IMR-90 (cell line): ENCODE measurements around the gene MPP7. TPM values are rescaled to one million over a fixed set of nuclear protein-coding genes. Genes with fewer than 3 reads are reported as not detected.

Experiments
- ATAC-seq: fragments of 200-7000 bp; cut with Tn5 transposase; 2 replicates; pipeline ENCODE4 v1.9.1; 2020; ENCODE audit warnings: low read depth, mild to moderate bottlenecking, moderate library complexity
- BruUV-seq: library from RNA; stranded (reverse); fragments of 400-500 nt; replicated peaks from 2 replicates; lab custom pipeline; 2021; lab: Mats Ljungman, UMichigan
- CTCF ChIA-PET: fragments of 300-600 bp; formaldehyde crosslinking; extraction: SDS; loops from one replicate; lab custom pipeline; 2021; ENCODE audit warnings: antibody characterized with exemption; lab: Yijun Ruan, JAX
- POLR2A ChIA-PET: fragments of 300-600 bp; sonication (Branson Sonifier 250); formaldehyde crosslinking; loops from one replicate; lab custom pipeline; 2022; ENCODE audit warnings: antibody characterized with exemption; ENCODE audit not compliant: unreplicated experiment; lab: Charles Lee
- DNase-seq: peaks from one replicate; pipeline ENCODE4 v3.0.0; 2013
- H2AFZ ChIP-seq: replicated peaks from 2 replicates; pipeline ENCODE3; 2013; ENCODE audit warnings: low read length, mild to moderate bottlenecking; ENCODE audit not compliant: poor library complexity
- H2AK5ac ChIP-seq: 2 replicates; pipeline ENCODE4 v1.6.1; 2013; ENCODE audit warnings: low read depth, low read length, inconsistent platforms
- H2AK9ac ChIP-seq: replicated peaks from 2 replicates; pipeline ENCODE3; 2013; ENCODE audit warnings: mild to moderate bottlenecking, low read depth, low read length, moderate library complexity; ENCODE audit not compliant: poor library complexity
- H2BK120ac ChIP-seq: 2 replicates; pipeline ENCODE4 v1.6.1; 2013; ENCODE audit warnings: low read depth, low read length, inconsistent platforms
- H2BK15ac ChIP-seq: 3 replicates; pipeline ENCODE4 v1.6.1; 2013; ENCODE audit warnings: low read depth, low read length, inconsistent platforms
- H2BK20ac ChIP-seq: 2 replicates; pipeline ENCODE4 v1.6.1; 2013; ENCODE audit warnings: low read depth, mild to moderate bottlenecking, inconsistent platforms, low read length, moderate library complexity
- H2BK5ac ChIP-seq: 2 replicates; pipeline ENCODE4 v1.6.1; 2013; ENCODE audit warnings: mild to moderate bottlenecking, low read depth, low read length, inconsistent platforms; ENCODE audit not compliant: poor library complexity, severe bottlenecking
- H3K14ac ChIP-seq: replicated peaks from 2 replicates; pipeline ENCODE4 v1.6.1; 2013; ENCODE audit warnings: low read depth, low read length, inconsistent platforms
- H3K18ac ChIP-seq: 2 replicates; pipeline ENCODE4 v1.6.1; 2013; ENCODE audit warnings: low read depth, low read length, control low read depth
- H3K23ac ChIP-seq: 2 replicates; pipeline ENCODE4 v1.6.1; 2013; ENCODE audit warnings: low read depth, low read length, inconsistent platforms
- H3K27ac ChIP-seq: 2 replicates; pipeline ENCODE4 v1.5.1; 2013; ENCODE audit warnings: mild to moderate bottlenecking, control low read depth, low read length; ENCODE audit not compliant: insufficient read depth
- H3K27me3 ChIP-seq: 2 replicates; pipeline ENCODE4 v1.6.1; 2013; ENCODE audit warnings: low read length; ENCODE audit not compliant: control insufficient read depth, insufficient read depth
- H3K36me3 ChIP-seq: 2 replicates; pipeline ENCODE4 v1.6.1; 2013; ENCODE audit warnings: low read length, mixed read lengths; ENCODE audit not compliant: control insufficient read depth, insufficient read depth
- H3K4ac ChIP-seq: 2 replicates; pipeline ENCODE4 v1.6.1; 2013; ENCODE audit warnings: low read depth, low read length, inconsistent platforms
- H3K4me1 ChIP-seq: 2 replicates; pipeline ENCODE4 v1.6.1; 2013; ENCODE audit warnings: low read length, mixed read lengths; ENCODE audit not compliant: control insufficient read depth, insufficient read depth
- H3K4me2 ChIP-seq: 2 replicates; pipeline ENCODE4 v1.6.1; 2013; ENCODE audit warnings: low read depth, mild to moderate bottlenecking, control low read depth, low read length, moderate library complexity
- H3K4me3 ChIP-seq: 2 replicates; pipeline ENCODE4 v1.5.1; 2013; ENCODE audit warnings: low read depth, mild to moderate bottlenecking, control low read depth, low read length, moderate library complexity; ENCODE audit not compliant: insufficient read depth
- H3K56ac ChIP-seq: 2 replicates; pipeline ENCODE4 v1.6.1; 2013; ENCODE audit warnings: low read length, inconsistent platforms; ENCODE audit not compliant: insufficient read depth; ENCODE audit errors: extremely low read depth
- H3K79me1 ChIP-seq, 2 experiments: 2 replicates each; pipeline ENCODE4 v1.6.1; 2013; ENCODE audit warnings: low read length in 2 of 2, inconsistent platforms in 1 of 2, low read depth in 1 of 2
- H3K9ac ChIP-seq: 2 replicates; pipeline ENCODE4 v1.6.1; 2013; ENCODE audit warnings: low read depth, low read length, control low read depth
- H3K9me1 ChIP-seq: 2 replicates; pipeline ENCODE4 v1.6.1; 2013; ENCODE audit warnings: low read length, inconsistent platforms; ENCODE audit not compliant: insufficient read depth
- H3K9me3 ChIP-seq: 2 replicates; pipeline ENCODE4 v1.6.1; 2013; ENCODE audit warnings: low read length; ENCODE audit not compliant: control insufficient read depth, insufficient read depth
- H4K20me1 ChIP-seq: 2 replicates; pipeline ENCODE4 v1.6.1; 2013; ENCODE audit warnings: low read length, inconsistent platforms; ENCODE audit not compliant: insufficient read depth
- H4K5ac ChIP-seq: 2 replicates; pipeline ENCODE4 v1.6.1; 2013; ENCODE audit warnings: mild to moderate bottlenecking, low read depth, low read length, control low read depth
- H4K8ac ChIP-seq, 2 experiments: 2 replicates each; pipeline ENCODE4 v1.6.1; 2013; ENCODE audit warnings: low read depth in 2 of 2, low read length in 2 of 2, control low read depth in 1 of 2, inconsistent platforms in 1 of 2
- H4K91ac ChIP-seq: 2 replicates; pipeline ENCODE4 v1.6.1; 2013; ENCODE audit warnings: low read depth, low read length, inconsistent platforms; ENCODE audit not compliant: insufficient read depth
- BHLHE40 ChIP-seq: fragments of 150-350 bp; IDR thresholded peaks from 2 replicates; pipeline ENCODE4 v1.6.1; 2016; ENCODE audit warnings: mild to moderate bottlenecking, low read depth, low read length
- CEBPB ChIP-seq: IDR thresholded peaks from 2 replicates; pipeline ENCODE4 v1.6.1; 2012; ENCODE audit warnings: low read depth, low read length, improper control_type of control experiment
- CHD1 ChIP-seq: IDR thresholded peaks from 2 replicates; pipeline ENCODE4 v1.6.1; 2012; ENCODE audit warnings: low read depth, low read length, improper control_type of control experiment
- CTCF ChIP-seq: conservative IDR thresholded peaks from 2 replicates; pipeline ENCODE4 v1.5.1; 2012; ENCODE audit warnings: mild to moderate bottlenecking, low read depth, low read length, improper control_type of control experiment
- FOS ChIP-seq: fragments of 150-350 bp; IDR thresholded peaks from 2 replicates; pipeline ENCODE4 v1.6.1; 2016; ENCODE audit warnings: low read depth, low read length
- MAFK ChIP-seq: IDR thresholded peaks from 2 replicates; pipeline ENCODE4 v1.6.1; 2012; ENCODE audit warnings: low read depth, low read length, improper control_type of control experiment
- MAZ ChIP-seq: IDR thresholded peaks from 2 replicates; pipeline ENCODE4 v1.6.1; 2012; ENCODE audit warnings: low read depth, mild to moderate bottlenecking, low read length, improper control_type of control experiment, moderate library complexity, borderline replicate concordance
- MXI1 ChIP-seq: IDR thresholded peaks from 2 replicates; pipeline ENCODE4 v1.6.1; 2012; ENCODE audit warnings: low read depth, mild to moderate bottlenecking, low read length, moderate library complexity, borderline replicate concordance
- NFE2L2 ChIP-seq: fragments of 150-350 bp; IDR thresholded peaks from 2 replicates; pipeline ENCODE4 v1.6.1; 2016; ENCODE audit warnings: low read depth, mild to moderate bottlenecking, low read length
- POLR2A ChIP-seq: IDR thresholded peaks from 2 replicates; pipeline ENCODE4 v1.6.1; 2012; ENCODE audit warnings: mild to moderate bottlenecking, low read depth, low read length
- RAD21 ChIP-seq: IDR thresholded peaks from 2 replicates; pipeline ENCODE4 v1.6.1; 2012; ENCODE audit warnings: low read length, improper control_type of control experiment
- RCOR1 ChIP-seq: IDR thresholded peaks from 2 replicates; pipeline ENCODE4 v1.6.1; 2012; ENCODE audit warnings: mild to moderate bottlenecking, low read length, improper control_type of control experiment; ENCODE audit not compliant: insufficient replicate concordance
- RFX5 ChIP-seq: IDR thresholded peaks from 2 replicates; pipeline ENCODE4 v1.8.0; 2012; ENCODE audit warnings: low read depth, mild to moderate bottlenecking, low read length, moderate library complexity
- SMC3 ChIP-seq: fragments of 150-350 bp; IDR thresholded peaks from 2 replicates; pipeline ENCODE4 v1.6.1; 2016; ENCODE audit warnings: low read depth, mild to moderate bottlenecking, antibody characterized with exemption, low read length, moderate library complexity
- USF2 ChIP-seq: fragments of 150-350 bp; IDR thresholded peaks from 2 replicates; pipeline ENCODE4 v1.6.1; 2017; ENCODE audit warnings: mild to moderate bottlenecking, antibody characterized with exemption, low read length, low read depth
- WGBS, 2 experiments: methylation state at CpG; one replicate each; pipeline versions ENCODE4 v1.1.5 to v1.1.7; 2013; ENCODE audit warnings: missing lambda C conversion rate in 2 of 2; ENCODE audit not compliant: insufficient read length in 1 of 2; ENCODE audit errors: extremely low coverage in 2 of 2; 5-methylcytosine and 5-hydroxymethylcytosine counted together
- dilution Hi-C: fragments of 300-500 bp; cut with HindIII; formaldehyde crosslinking; loops from one replicate; pipeline ENCODE4 v1.14.3; 2018; ENCODE audit warnings: low sequenced_read_pairs; ENCODE audit not compliant: unreplicated experiment
- in situ Hi-C: fragments of 300-500 bp; cut with MboI; formaldehyde crosslinking; loops from 3 replicates; pipeline ENCODE4 v1.14.3; 2019; ENCODE audit warnings: low sequenced_read_pairs, inconsistent platforms, mixed read lengths
- intact Hi-C: fragments of 100-400 bp; cut with micrococcal nuclease; formaldehyde crosslinking; loops from 2 replicates; pipeline ENCODE4 v1.10.0; 2022
- polyA plus RNA-seq, 3 experiments: library from polyadenylated mRNA; depleted of rRNA; stranded (reverse); fragments of >200 nt; gene quantifications; 2 replicates each; pipeline ENCODE4 v1.2.3, GENCODE V29; 2012; ENCODE audit warnings: low replicate concordance in 1 of 3
- total RNA-seq: library from RNA; depleted of rRNA; stranded (reverse); fragments of >200 nt; gene quantifications from 2 replicates; pipeline ENCODE4 v1.2.3, GENCODE V29; 2012
- TF ChIP-seq, protein P1 (sequence below): fragments of 150-350 bp; IDR thresholded peaks from 2 replicates; pipeline ENCODE4 v1.6.1; 2016; ENCODE audit warnings: low read depth, mild to moderate bottlenecking, low read length, moderate library complexity, borderline replicate concordance

The MPP7 gene
- total and polyA plus RNA-seq, 2 of the 4 experiments (the other 2 are of a cell fraction), result 0.39 to 1.4 TPM

- H4K91ac ChIP-seq, result no peak overlapping the region
- H3K9ac ChIP-seq, result no peak overlapping the region
- no peak overlapping the region for H2BK120ac ChIP-seq
- no peak overlapping the region for H3K14ac ChIP-seq
- no peak overlapping the region for H3K4me3 ChIP-seq
- WGBS, 2 experiments, result no CpG with 5 or more reads among the region's 5 CpGs
- H2BK5ac ChIP-seq, result no peak overlapping the region
- H3K79me1 ChIP-seq, result no peaks in the 10 kb centered on the region
- TF ChIP-seq NFE2L2 (no peak), RAD21 (no peak), CEBPB (no peak), RCOR1 (no peak), FOS (no peak), POLR2A (no peak), CHD1 (no peak), SMC3 (no peak), CTCF (no peak), BHLHE40 (no peak), MAFK (no peak), RFX5 (no peak), MXI1 (no peak), USF2 (no peak), MAZ (no peak)
- TF ChIP-seq, protein P1, sequence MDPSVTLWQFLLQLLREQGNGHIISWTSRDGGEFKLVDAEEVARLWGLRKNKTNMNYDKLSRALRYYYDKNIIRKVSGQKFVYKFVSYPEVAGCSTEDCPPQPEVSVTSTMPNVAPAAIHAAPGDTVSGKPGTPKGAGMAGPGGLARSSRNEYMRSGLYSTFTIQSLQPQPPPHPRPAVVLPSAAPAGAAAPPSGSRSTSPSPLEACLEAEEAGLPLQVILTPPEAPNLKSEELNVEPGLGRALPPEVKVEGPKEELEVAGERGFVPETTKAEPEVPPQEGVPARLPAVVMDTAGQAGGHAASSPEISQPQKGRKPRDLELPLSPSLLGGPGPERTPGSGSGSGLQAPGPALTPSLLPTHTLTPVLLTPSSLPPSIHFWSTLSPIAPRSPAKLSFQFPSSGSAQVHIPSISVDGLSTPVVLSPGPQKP, result no peak
- POLR2A ChIA-PET, result no interaction called here
- H3K36me3 ChIP-seq, result no peaks in the 10 kb centered on the region
- H3K56ac ChIP-seq, result no peak overlapping the region
- H2AFZ ChIP-seq, result no peak overlapping the region
- no peak overlapping the region for H2BK20ac ChIP-seq
- no peak overlapping the region for H4K5ac ChIP-seq
- no peak overlapping the region for H3K4me2 ChIP-seq
- CTCF ChIA-PET, result no interaction called here
- no peak overlapping the region for H2AK9ac ChIP-seq
- DNase-seq (no peak), ATAC-seq (no peak)
- no TSS peak for BruUV-seq
- no peaks in the 10 kb centered on the region for H3K4me1 ChIP-seq
- H4K8ac ChIP-seq, result no peak overlapping the region
- 0 out of 2 replicates have a peak, but pooled peaks cover 2% of the 10 kb centered on the region for H3K9me3 ChIP-seq
- H3K4ac ChIP-seq, result no peak overlapping the region
- H3K27me3 ChIP-seq, result peaks cover 20% of the 10 kb centered on the region
- no peak overlapping the region for H3K18ac ChIP-seq
- no peaks in the 10 kb centered on the region for H4K20me1 ChIP-seq
- no peak overlapping the region for H3K27ac ChIP-seq
- intact Hi-C loops (no loop called here), dilution Hi-C loops (no loop called here), in situ Hi-C loops (no loop called here)
- no peak overlapping the region for H2BK15ac ChIP-seq
- H2AK5ac ChIP-seq, result no peak overlapping the region
- no peak overlapping the region for H3K23ac ChIP-seq
- H3K9me1 ChIP-seq, result no peaks in the 10 kb centered on the region
These were observed 13.8 kb upstream of the MPP7 start for GRCh38 chr10:28316696-28317095.
